GM19372 (cell line): Measurements from ENCODE around the gene PGM5.
"Not testable (repeated sequence)": the region's sequence is repeated elsewhere in the genome, so short reads cannot be mapped to it uniquely, and the experiment has no call there.

Source experiments
- ATAC-seq: cut with Tn5 transposase; IDR thresholded peaks from one replicate; pipeline ENCODE4 v1.9.1; 2021; ENCODE audit warnings: mild to moderate bottlenecking, low read depth, moderate library complexity; ENCODE audit not compliant: unreplicated experiment

PGM5 gene

GRCh38 chr9:68356380-68357118 lies at the start of gene PGM5:
TSS of gene PGM5 (plus strand) at chr9:68356611. CDS start at chr9:68357128, 517 bp downstream.
- ATAC-seq = peak; percentile 45

DNA sequence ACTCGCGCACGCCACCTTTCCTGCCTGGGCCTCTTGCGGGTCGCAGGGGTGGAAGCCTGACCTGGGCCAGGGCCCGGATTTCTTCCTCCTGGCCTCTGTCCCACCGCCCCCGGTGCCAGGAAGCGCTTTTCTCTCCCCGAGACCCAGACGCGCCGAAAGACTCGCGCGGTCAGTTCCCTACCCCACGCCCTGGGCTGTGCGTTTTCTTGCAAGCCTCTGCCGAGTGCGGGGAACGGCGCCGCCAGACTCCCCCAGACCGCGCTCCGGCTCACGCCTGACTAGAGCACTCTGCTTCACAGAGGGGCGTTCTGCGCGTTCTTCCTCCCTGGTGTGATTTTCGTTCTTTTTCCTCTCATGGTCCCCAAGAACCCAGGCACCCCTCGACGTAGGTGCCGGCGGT lies 49.3 kb upstream of the PGM5 start:
- not testable (repeated sequence) for ATAC-seq

GRCh38 chr9:68307654-68308053 lies 48.8 kb upstream of the PGM5 start:
- not testable (repeated sequence) for ATAC-seq

- ATAC-seq = not testable (repeated sequence)
Measured at GRCh38 chr9:68311208-68311607, 45.2 kb upstream of the PGM5 start.

DNA sequence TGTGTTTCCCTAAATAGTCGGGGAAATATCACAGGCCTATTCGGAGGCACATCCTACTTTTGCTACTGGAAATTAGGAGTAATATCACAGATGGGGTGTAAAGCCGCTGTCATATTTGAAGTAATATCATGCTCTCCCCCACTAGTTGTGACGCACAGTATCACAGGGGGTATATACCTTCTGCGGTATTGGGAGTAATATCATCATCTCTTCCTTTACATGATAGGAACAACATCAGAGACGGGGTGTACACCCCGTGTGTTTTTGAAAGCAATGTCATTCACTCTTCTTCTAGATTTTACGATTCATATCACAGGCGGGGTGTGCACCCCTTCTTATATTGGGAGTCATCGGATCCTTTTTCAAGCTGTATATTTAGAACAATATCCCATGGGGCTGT lies 38.2 kb upstream of the PGM5 start:
- ATAC-seq = not testable (repeated sequence)

- ATAC-seq = not testable (repeated sequence)
Measured at GRCh38 chr9:68323749-68324148, 32.7 kb upstream of the PGM5 start.

GRCh38 chr9:68324518-68324917 lies 31.9 kb upstream of the PGM5 start:
- ATAC-seq = not testable (repeated sequence)

GRCh38 chr9:68329106-68329505 lies 27.3 kb upstream of the PGM5 start:
- ATAC-seq = not testable (repeated sequence)

GRCh38 chr9:68330531-68331173 lies 25.8 kb upstream of the PGM5 start:
- ATAC-seq = not testable (repeated sequence)

GRCh38 chr9:68332122-68332521 lies 24.3 kb upstream of the PGM5 start:
- not testable (repeated sequence) for ATAC-seq

GRCh38 chr9:68335935-68336334 lies 20.5 kb upstream of the PGM5 start:
- ATAC-seq = not testable (repeated sequence)

- ATAC-seq = not testable (repeated sequence)
Measured at GRCh38 chr9:68336639-68337339, 19.6 kb upstream of the PGM5 start.

DNA sequence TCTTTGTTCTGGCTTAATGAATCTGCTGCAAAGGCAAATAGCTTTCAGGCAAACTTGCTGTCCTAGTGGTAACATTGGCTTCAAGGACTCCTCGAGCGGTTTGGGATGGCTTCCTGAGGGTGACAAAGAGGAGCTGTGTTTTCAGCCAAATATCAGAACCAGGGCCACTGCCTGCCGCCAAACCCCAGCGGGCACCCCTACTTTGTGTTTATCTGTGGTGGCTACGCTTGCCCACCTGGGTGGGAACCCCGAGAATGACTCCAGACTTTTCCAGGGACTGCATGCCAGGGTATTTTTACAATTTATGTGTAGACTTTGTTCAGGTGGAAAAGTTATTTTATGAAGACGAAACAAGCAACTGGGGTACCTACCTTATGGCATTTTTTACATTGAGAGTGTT lies 18.4 kb upstream of the PGM5 start:
- not testable (repeated sequence) for ATAC-seq

GRCh38 chr9:68342265-68343025 lies 14.0 kb upstream of the PGM5 start:
- ATAC-seq = peak; percentile 94

DNA sequence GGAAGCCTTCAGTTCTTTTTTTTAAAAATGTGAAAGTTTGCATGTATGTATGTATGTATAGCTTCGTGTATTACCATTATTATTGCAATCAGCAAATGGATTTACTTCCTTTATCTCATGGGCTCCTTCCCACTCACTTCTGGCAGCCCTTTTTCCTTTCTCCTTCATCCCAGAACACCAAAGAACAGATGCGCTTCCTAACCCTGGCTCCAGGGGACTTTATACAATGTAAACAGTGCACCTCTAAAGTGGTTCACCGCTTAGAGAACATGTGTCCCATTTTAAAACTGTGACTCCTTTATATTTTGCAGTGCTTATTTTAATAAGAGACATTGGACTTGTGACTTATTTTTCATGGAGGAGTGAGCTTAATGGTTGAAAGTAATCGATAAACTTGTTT lies 13.2 kb upstream of the PGM5 start:
- ATAC-seq = not testable (repeated sequence)

- not testable (repeated sequence) for ATAC-seq
Measured at GRCh38 chr9:68343992-68344391, 12.4 kb upstream of the PGM5 start.

GRCh38 chr9:68351689-68352088 lies 4.7 kb upstream of the PGM5 start:
- ATAC-seq = not testable (repeated sequence)

- ATAC-seq = not testable (repeated sequence)
Measured at GRCh38 chr9:68355993-68356379, 425 bp upstream of the PGM5 start.

DNA sequence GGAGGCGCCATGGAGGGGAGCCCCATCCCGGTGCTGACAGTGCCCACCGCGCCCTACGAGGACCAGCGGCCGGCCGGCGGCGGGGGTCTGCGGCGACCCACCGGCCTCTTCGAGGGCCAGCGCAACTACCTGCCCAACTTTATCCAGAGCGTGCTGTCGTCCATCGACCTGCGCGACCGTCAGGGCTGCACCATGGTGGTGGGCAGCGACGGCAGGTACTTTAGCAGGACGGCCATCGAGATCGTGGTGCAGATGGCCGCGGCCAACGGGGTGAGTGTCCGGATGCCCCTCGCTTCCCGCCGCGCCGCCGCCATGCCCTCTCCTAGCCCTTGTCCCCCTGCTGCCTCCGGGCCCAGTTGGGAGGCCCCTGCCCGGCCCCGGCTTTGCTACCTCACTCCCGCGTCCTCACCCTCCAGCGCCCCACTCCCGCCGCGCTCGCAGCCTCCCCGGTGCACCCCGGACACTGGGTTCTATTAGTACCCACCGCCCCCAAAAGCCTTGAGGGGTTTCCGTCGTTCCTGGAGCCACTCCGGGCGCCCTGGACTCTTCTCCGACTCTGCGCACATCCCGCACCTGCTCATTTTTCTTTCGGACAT lies 806 bp downstream of the PGM5 start:
- peak; percentile 21 for ATAC-seq

DNA sequence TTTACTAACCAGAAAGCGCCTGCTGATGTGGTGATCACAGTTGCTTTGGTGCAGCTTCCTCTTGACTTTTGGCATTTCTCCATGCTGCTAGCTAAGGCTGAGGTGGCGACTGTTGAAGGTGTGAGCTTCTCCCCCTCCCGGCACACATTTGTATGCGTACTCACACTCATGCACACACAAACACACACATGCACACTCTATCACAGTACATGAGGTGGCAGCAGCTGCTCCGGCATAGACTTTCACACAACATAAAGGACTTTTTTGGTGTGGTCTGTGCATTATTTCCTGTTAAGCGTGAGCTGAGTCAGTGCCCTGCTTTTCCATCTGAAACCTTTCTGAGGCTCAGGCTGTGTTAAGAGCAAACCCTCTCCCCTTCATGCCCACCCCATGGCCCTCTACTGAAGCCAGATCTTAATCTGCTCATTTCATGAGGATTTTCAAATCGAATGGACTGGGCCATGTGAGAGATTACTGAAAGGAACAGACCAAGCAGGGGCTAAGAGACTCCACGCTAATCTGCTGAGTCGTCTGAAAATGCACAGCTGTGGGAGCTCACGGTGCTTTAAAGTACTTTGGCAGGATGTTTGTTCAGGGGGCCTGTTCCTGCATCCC lies 10.6 kb downstream of the PGM5 start:
- peak; percentile 64 for ATAC-seq
